ENCODE data around the gene SHE.

The SHE gene

DNA sequence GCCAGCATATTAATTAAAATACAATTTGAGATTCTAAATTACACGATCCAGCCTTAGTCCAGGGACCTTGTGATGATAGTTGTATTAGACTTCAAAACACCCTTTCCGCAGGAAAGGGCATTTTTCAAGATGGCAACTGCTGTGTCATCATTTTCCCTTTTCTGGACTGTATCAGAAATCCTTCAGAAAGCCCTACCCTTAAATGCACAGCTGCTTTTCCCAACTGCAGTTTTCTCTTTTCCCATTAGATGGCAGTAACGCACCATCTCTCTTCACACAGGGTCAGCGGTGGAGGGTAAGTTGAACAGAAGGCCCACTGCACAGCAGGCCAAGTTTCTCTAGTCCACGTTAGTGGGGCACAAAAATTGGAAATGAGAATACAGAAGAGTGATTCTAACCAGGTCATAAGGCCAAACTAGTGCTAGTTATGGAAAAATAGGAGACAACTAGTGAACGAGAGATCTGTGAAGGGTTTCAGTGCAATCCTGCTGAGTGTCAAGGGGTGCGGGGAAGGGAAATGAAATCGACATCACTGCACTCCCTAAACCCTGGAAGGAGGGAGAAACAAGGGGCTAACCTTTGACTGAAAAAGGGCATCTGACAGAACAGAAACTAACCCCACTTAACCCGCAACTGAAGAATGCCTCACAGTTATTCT lies 22.3 kb downstream of the SHE start:
- peak; percentile 33 to 49 for DNase-seq (ENCODE audit: low read depth in 2 of 2)

DNA sequence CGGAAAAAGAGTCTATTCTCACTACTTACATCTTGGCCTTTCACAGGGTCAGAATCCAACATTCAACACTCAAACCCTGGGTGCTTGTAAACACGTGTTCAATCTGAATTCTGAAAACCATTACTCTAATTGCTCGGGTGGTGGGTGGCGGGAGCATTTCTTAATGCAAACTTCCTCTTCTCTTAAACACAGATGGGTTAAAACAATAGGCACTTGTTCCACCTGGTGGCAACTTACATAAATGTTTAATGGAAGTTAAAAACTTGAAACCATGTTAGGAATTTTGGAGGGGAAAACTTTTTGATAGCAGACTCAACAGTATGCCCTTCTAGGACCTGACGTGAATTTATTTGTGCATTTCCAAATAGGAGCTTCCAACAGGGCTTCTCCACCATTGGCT lies 23.6 kb downstream of the SHE start:
- no peak for DNase-seq (ENCODE audit: low read depth in 2 of 2)

- no peak for DNase-seq (ENCODE audit: low read depth in 2 of 2)
Observed at GRCh38 chr1:154478013-154478412, 24.2 kb downstream of the SHE start.

- DNase-seq (ENCODE audit: low read depth in 2 of 2), result no peak
Observed at GRCh38 chr1:154476791-154477190, 25.4 kb downstream of the SHE start.

DNA sequence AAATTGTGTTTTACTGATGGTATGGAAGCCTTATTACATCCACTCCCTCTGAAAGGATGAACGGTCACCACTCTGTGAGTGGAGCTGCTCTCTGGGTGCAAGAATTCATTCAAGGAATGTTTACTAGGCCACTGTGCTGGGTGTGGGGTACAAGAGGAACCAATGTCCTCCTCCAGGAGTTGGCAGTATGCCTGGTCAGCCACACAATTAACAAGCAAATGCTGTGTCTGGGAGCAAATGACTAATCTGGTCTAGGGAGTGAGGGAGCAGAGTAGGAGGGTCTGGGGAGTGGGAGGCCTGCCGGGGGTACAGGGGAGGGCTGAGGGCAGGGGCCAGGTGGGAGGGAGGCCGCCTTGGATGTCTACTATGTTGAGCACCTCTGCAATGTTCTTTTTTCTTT lies 27.4 kb downstream of the SHE start:
- no peak for DNase-seq (ENCODE audit: low read depth in 2 of 2)

GRCh38 chr1:154471304-154471703 lies 30.9 kb downstream of the SHE start:
- no peak for DNase-seq (ENCODE audit: low read depth in 2 of 2)

DNA sequence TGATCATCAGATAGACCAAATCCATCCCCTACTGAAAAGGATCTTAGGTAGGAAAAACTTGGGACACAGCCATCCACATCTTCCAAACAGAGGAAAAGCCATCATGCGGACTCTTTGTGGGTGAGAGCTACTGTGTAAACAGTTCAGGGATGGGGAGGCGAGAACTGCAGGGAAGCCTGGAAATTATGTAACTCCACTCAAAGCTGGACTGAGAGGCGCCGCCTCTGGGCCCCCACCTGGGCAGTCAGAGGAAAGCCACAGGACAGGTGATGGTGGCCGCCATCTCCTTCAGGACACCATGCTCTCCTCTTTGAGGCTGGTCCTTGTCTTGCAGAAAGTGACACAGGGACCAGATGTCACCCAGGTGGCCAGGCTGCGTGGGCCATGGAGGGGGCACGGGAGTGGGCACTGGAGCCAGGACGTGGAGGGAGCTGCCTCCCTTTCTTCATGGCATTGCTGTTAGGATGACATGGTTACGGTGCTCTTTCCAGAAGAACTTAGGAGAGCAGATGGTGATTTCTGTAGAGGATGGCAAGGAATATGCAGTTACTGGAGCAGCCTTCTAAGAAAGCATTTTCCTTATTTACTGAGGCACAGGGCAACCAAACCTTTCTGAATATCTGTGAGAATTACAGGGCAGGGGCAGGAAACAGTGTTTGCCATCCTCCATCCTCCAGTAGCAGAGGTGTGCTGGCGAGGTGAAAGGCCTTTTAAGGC lies 32.2 kb downstream of the SHE start:
- no peak for DNase-seq (ENCODE audit: low read depth in 2 of 2)

GRCh38 chr1:154468535-154469250 lies 33.5 kb downstream of the SHE start:
- no peak for DNase-seq (ENCODE audit: low read depth in 2 of 2)

GRCh38 chr1:154467434-154468102 lies 34.6 kb downstream of the SHE start:
- DNase-seq (ENCODE audit: low read depth in 2 of 2), result no peak

GRCh38 chr1:154466921-154467417 lies 35.2 kb downstream of the SHE start:
- no peak for DNase-seq (ENCODE audit: low read depth in 2 of 2)

DNA sequence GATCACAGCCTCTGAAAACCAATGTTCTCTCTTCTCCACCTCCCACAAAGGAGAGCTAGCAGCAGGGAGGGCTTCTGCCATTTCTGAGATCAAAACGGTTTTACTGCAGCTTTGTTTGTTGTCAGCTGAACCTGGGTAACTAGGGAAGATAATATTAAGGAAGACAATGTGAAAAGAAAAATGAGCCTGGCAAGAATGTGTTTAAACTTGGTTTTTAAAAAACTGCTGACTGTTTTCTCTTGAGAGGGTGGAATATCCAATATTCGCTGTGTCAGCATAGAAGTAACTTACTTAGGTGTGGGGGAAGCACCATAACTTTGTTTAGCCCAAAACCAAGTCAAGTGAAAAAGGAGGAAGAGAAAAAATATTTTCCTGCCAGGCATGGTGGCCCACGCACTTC lies 36.0 kb downstream of the SHE start:
- no peak for DNase-seq (ENCODE audit: low read depth in 2 of 2)

- DNase-seq (ENCODE audit: low read depth in 2 of 2), result no peak
Observed at GRCh38 chr1:154465621-154466195, 36.5 kb downstream of the SHE start.

GRCh38 chr1:154463512-154463990 lies 38.7 kb downstream of the SHE start:
- DNase-seq (ENCODE audit: low read depth in 2 of 2), result peak; percentile 36 to 58

- DNase-seq (ENCODE audit: low read depth in 2 of 2), result no peak
Observed at GRCh38 chr1:154460695-154461260, 41.4 kb downstream of the SHE start.

- no peak for DNase-seq (ENCODE audit: low read depth in 2 of 2)
Observed at GRCh38 chr1:154459080-154459479, 43.1 kb downstream of the SHE start.

GRCh38 chr1:154456631-154457030 lies 45.6 kb downstream of the SHE start:
- DNase-seq (ENCODE audit: low read depth in 2 of 2), result no peak

GRCh38 chr1:154454386-154455120 lies 47.7 kb downstream of the SHE start:
- no peak for DNase-seq (ENCODE audit: low read depth in 2 of 2)

DNA sequence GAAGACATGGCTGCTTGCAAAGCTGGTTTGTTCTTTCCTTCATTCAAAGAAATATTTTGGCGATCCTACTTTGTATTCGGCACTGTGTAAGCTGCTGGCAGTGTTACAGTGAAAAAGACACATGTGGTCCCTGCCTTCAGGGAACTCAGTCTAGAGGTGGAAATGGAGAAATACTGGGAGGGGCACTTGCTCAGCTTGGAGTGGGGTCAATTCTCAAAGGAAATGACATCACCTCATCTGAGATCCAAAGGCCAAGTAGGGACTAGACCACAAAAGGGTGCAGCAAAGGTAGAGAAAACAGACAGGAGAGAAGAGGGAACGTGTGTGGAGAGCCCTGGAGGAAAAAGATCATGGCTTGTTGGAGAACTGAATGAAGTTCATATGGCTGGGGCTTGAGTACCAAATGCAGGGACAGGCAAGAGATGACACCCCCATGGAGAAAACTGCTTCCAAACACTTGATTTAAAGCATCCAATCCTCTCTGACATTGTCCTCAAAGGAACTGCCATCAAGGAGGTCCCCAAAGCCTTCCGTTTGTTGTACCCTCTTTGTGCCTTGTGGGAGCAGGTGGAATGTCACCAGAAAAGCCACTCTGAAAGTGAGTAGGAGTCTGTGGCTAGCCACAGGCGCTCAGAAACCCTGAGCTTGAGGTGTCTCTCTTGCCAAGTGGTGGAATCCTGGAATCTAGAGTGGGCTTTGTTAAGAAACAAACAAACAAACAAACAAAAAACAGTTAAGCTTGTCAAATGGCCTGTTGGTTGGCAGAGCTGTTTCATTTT lies 48.4 kb downstream of the SHE start:
- no peak for DNase-seq (ENCODE audit: low read depth in 2 of 2)

GRCh38 chr1:154453161-154453560 lies 49.1 kb downstream of the SHE start:
- DNase-seq (ENCODE audit: low read depth in 2 of 2), result no peak

GRCh38 chr1:154448331-154448811 lies 53.8 kb downstream of the SHE start:
- DNase-seq (ENCODE audit: low read depth in 2 of 2), result no peak
